Heart right ventricle (tissue), 16 donors: ENCODE data around the gene DRD5. TPM values are rescaled to one million over a fixed set of nuclear protein-coding genes. Genes with fewer than 3 reads are reported as not detected.
A peak's percentile ranks its signal among the peaks of the same experiment; 100 is the strongest.

Source experiments
- ATAC-seq, 8 donors: fragments of 200-7000 bp; cut with Tn5 transposase; one replicate each; pipeline ENCODE4 v1.9.1; 2020; ENCODE audit warnings: mild to moderate bottlenecking in 8 of 8, moderate library complexity in 8 of 8, moderate number of reproducible peaks in 1 of 8
- DNase-seq, 2 donors: peaks; one replicate each; pipeline ENCODE4 v3.0.0-alpha.2; 2020
- H3K27ac ChIP-seq, 10 donors: fragments of 200-600 bp; sonication (generic) in 2 of 10; one replicate each; pipeline versions ENCODE4 v1.5.0 to v1.8.0; 2020 to 2022; ENCODE audit warnings: mild to moderate bottlenecking in 3 of 10
- H3K27me3 ChIP-seq, 7 donors: fragments of 200-600 bp; one replicate each; pipeline ENCODE4 v1.8.0; 2021 to 2022; ENCODE audit warnings: mild to moderate bottlenecking in 2 of 7
- H3K36me3 ChIP-seq, 9 donors: fragments of 200-600 bp; sonication (generic) in 1 of 9; one replicate each; pipeline versions ENCODE4 v1.5.0 to v1.8.0; 2020 to 2022; ENCODE audit warnings: mild to moderate bottlenecking in 2 of 9
- H3K4me1 ChIP-seq, 9 donors: fragments of 200-600 bp; sonication (generic) in 1 of 9; one replicate each; pipeline versions ENCODE4 v1.5.0 to v1.8.0; 2020 to 2022; ENCODE audit warnings: mild to moderate bottlenecking in 4 of 9
- H3K4me3 ChIP-seq, 10 donors: fragments of 200-600 bp; sonication (generic) in 2 of 10; one replicate each; pipeline versions ENCODE4 v1.5.0 to v1.8.0; 2020 to 2022; ENCODE audit warnings: mild to moderate bottlenecking in 7 of 10, moderate library complexity in 2 of 10
- H3K9me3 ChIP-seq, 11 donors: fragments of 200-600 bp in 10 of 11; sonication (generic) in 2 of 11; one replicate each; pipeline versions ENCODE4 v1.5.0 to v1.8.0; 2013 to 2022; ENCODE audit warnings: mild to moderate bottlenecking in 2 of 11, control low read depth in 1 of 11, moderate library complexity in 1 of 11
- CTCF ChIP-seq, 9 donors: fragments of 200-600 bp; sonication (generic) in 2 of 9; IDR thresholded peaks; one replicate each; pipeline versions ENCODE4 v1.5.0 to v1.8.0; 2021 to 2022; ENCODE audit warnings: antibody characterized with exemption in 9 of 9, mild to moderate bottlenecking in 5 of 9, moderate library complexity in 1 of 9
- WGBS, 2 donors: extraction: QIAGEN DNeasy Blood & Tissue Kit; methylation state at CpG; one replicate each; pipeline ENCODE4 v1.1.7; 2013; ENCODE audit warnings: inconsistent platforms in 1 of 2; 5-methylcytosine and 5-hydroxymethylcytosine counted together
- intact Hi-C, 10 donors: fragments of 100-400 bp; cut with DNase I; formaldehyde crosslinking; loops; one replicate each; pipeline versions ENCODE4 v1.11.1 to v1.14.2; 2022
- polyA plus RNA-seq, 2 donors: library from polyadenylated mRNA; stranded (reverse); fragments of 200-250 nt; gene quantifications; one replicate each; pipeline ENCODE4 v1.2.3, GENCODE V29; 2013
- total RNA-seq, 10 donors: library from RNA; stranded (reverse); fragmentation: NEBNext Ultra II Directional in 3 of 10; extraction: Animal tissue kit (Norgen Biotek cat#: 25700) in 3 of 10; gene quantifications; one replicate each; pipeline versions ENCODE4 v1.2.1 to v1.2.4, GENCODE V29; 2021 to 2023
- donor health status: Arrhythmogenic right ventricular cardiomyopathy.
- donor health status: ischemic (EF 13 %, LVEDD 7.1; RV severe dilation, severe dysfunction).
- donor health status: healthy with polysubstance abuse.
- donor health status: DM: no; HTN: yes; CAD: no.
- donor health status: DM: no; HTN: no; CAD: no.
- donor health status: ischemic (EF 25% LVEDD 6.9; RV normal size, moderate dysfunction).
- donor health status: ischemic (EF 25% LVEDD 5.7; RV mildly dilated, moderate dysfunction).
- donor health status: healthy.
- donor health status: DM: yes; HTN: yes; CAD: no.
- donor health status: Ischemic cardiomyopathy.
- donor health status: ischemic (EF 35%, LVEDD 5.7; RV mildly dilated, moderate dysfunction).
- donor health status: nonischemic (EF 11% LVEDD 7.7; RV severe dilation, severe dysfunction).
- donor health status: DM: yes; HTN: yes; CAD: no.
- donor health status: PGD.
- donor health status: ischemic (EF 29% LVEDD 5.4; RV normal size, mild dysfunction).
- donor health status: nonischemic (EF 23%, LVEDD 6.1; RV moderate dilation, normal function).

The DRD5 gene
- total and polyA plus RNA-seq, 12 donors: 0.07 TPM; not detected in 11

- DNase-seq (no peak), ATAC-seq (no peak)
- no peaks in the 10 kb centered on the region for H3K4me1 ChIP-seq
- H3K27me3 ChIP-seq: peaks cover 0 to 20% (median 15%) of the 10 kb centered on the region in 7 donors
- no peaks in the 10 kb centered on the region for H3K9me3 ChIP-seq
- intact Hi-C loops: no loop called here
- H3K27ac ChIP-seq: no peak overlapping the region
- no peak overlapping the region for H3K4me3 ChIP-seq
- no peaks in the 10 kb centered on the region for H3K36me3 ChIP-seq
- no peak for TF ChIP-seq CTCF (IDR thresholded peaks at IDR 0.05)
- 53 to 63% methylated on average over 32 of the region's 32 CpGs for WGBS, 2 donors
Observed at GRCh38 chr4:9758641-9759317, 22.7 kb upstream of the DRD5 start.

- Histone ChIP-seq H3K4me1 (no peaks in the 10 kb centered on the region), H3K4me3 (no peak overlapping the region), H3K27me3 (peaks cover 0 to 17% (median 13%) of the 10 kb centered on the region in 7 donors), H3K36me3 (no peaks in the 10 kb centered on the region), H3K27ac (no peak overlapping the region), H3K9me3 (no peaks in the 10 kb centered on the region)
- TF ChIP-seq CTCF (IDR thresholded peaks at IDR 0.05): peak; percentile 30 to 82 (median 70)
- ATAC-seq: no peak
- DNase-seq: peak in 1 of 2 donors; percentile 70
- 36 to 44% methylated on average over 11 of the region's 11 CpGs for WGBS, 2 donors
- intact Hi-C loops: loop anchor here (2.0 to 10.0 kb wide), 9 partner anchors 134 to 792 kb away; no protein-coding TSS in a partner anchor
Observed at GRCh38 chr4:9762823-9763475, 18.5 kb upstream of the DRD5 start.

- intact Hi-C loops: loop anchor here (1.0 to 10.0 kb wide), 10 partner anchors 133 to 791 kb away; no protein-coding TSS in a partner anchor
- H3K36me3 ChIP-seq: no peaks in the 10 kb centered on the region
- H3K27me3 ChIP-seq: peaks cover 0 to 8% (median 5%) of the 10 kb centered on the region in 7 donors
- WGBS, 2 donors: 81 to 92% methylated on average over 5 of the region's 5 CpGs
- no peak overlapping the region for H3K27ac ChIP-seq
- no peak for DNase-seq
- H3K4me1 ChIP-seq: peaks cover 0 to 3% (median 0%) of the 10 kb centered on the region in 9 donors
- H3K4me3 ChIP-seq: no peak overlapping the region
- no peaks in the 10 kb centered on the region for H3K9me3 ChIP-seq
- ATAC-seq: no peak
- TF ChIP-seq CTCF (IDR thresholded peaks at IDR 0.05): no peak
Observed at GRCh38 chr4:9764155-9764696, 17.2 kb upstream of the DRD5 start.

- Histone ChIP-seq H3K27me3 (peaks cover 0 to 5% (median 0%) of the 10 kb centered on the region in 7 donors), H3K9me3 (no peaks in the 10 kb centered on the region), H3K4me1 (peaks cover 0 to 5% (median 0%) of the 10 kb centered on the region in 9 donors), H3K4me3 (no peak overlapping the region), H3K27ac (no peak overlapping the region), H3K36me3 (no peaks in the 10 kb centered on the region)
- 29 to 38% methylated on average over 9 of the region's 9 CpGs for WGBS, 2 donors
- DNase-seq (no peak), ATAC-seq (no peak)
- TF ChIP-seq CTCF (IDR thresholded peaks at IDR 0.05): peak in 8 of 9 donors; percentile 14 to 62 (median 50)
- intact Hi-C loops: loop anchor here in 9 of 10 donors (2.0 to 10.0 kb wide), 10 partner anchors 132 to 790 kb away; no protein-coding TSS in a partner anchor
Observed at GRCh38 chr4:9765091-9765490, 16.3 kb upstream of the DRD5 start.
